Dermis blood vessel endothelial cell (primary cell): Measurements from ENCODE around the gene KRT80. TPM values are rescaled to one million over a fixed set of nuclear protein-coding genes. Genes with fewer than 3 reads are reported as not detected.

Source experiments
- DNase-seq: peaks from one replicate; pipeline ENCODE4 v3.0.0; 2010
- total RNA-seq: library from RNA; depleted of rRNA; stranded (reverse); fragments of >200 nt; gene quantifications from 2 replicates; pipeline ENCODE4 v1.2.3, GENCODE V29; 2014

The KRT80 gene
- total RNA-seq, 1 donor from 2014 or later, result 0.17 TPM

- DNase-seq, result no peak
Observed at GRCh38 chr12:52197371-52198231, 5.8 kb upstream of the KRT80 start.

GRCh38 chr12:52195065-52195730, 3.4 kb upstream of the KRT80 start:
- DNase-seq, result no peak

- DNase-seq, result peak; percentile 76
Observed at GRCh38 chr12:52193991-52194390, 2.2 kb upstream of the KRT80 start.

- no peak for DNase-seq
Observed at GRCh38 chr12:52193532-52193931, 1.7 kb upstream of the KRT80 start.

- DNase-seq, result no peak
Observed at GRCh38 chr12:52190860-52191729, 719 bp downstream of the KRT80 start.

- DNase-seq, result no peak
Observed at GRCh38 chr12:52189376-52190174, 2.2 kb downstream of the KRT80 start.

- no peak for DNase-seq
Observed at GRCh38 chr12:52188658-52189057, 3.2 kb downstream of the KRT80 start.

- DNase-seq, result no peak
Observed at GRCh38 chr12:52187640-52188039, 4.2 kb downstream of the KRT80 start.

- DNase-seq, result no peak
Observed at GRCh38 chr12:52187206-52187605, 4.6 kb downstream of the KRT80 start.

- DNase-seq, result peak; percentile 49
Observed at GRCh38 chr12:52186118-52186840, 5.5 kb downstream of the KRT80 start.

- no peak for DNase-seq
Observed at GRCh38 chr12:52185400-52185967, 6.3 kb downstream of the KRT80 start.

- peak; percentile 70 for DNase-seq
Observed at GRCh38 chr12:52184813-52185212, 7.0 kb downstream of the KRT80 start.

- DNase-seq, result no peak
Observed at GRCh38 chr12:52183971-52184370, 7.8 kb downstream of the KRT80 start.

- no peak for DNase-seq
Observed at GRCh38 chr12:52183544-52183910, 8.3 kb downstream of the KRT80 start.

GRCh38 chr12:52182898-52183543, 8.8 kb downstream of the KRT80 start:
- DNase-seq, result no peak

- DNase-seq, result no peak
Observed at GRCh38 chr12:52182384-52182783, 9.4 kb downstream of the KRT80 start.

- no peak for DNase-seq
Observed at GRCh38 chr12:52181746-52182145, 10.1 kb downstream of the KRT80 start.

GRCh38 chr12:52180971-52181628, 10.7 kb downstream of the KRT80 start:
- DNase-seq, result no peak

- DNase-seq, result no peak
Observed at GRCh38 chr12:52179396-52179973, 12.3 kb downstream of the KRT80 start.

GRCh38 chr12:52178984-52179383, 12.8 kb downstream of the KRT80 start:
- no peak for DNase-seq
